HepG2 (cell line): ENCODE data around the gene ZBTB46. TPM values are rescaled to one million over a fixed set of nuclear protein-coding genes. Genes with fewer than 3 reads are reported as not detected.

Source experiments
- ATAD3A ChIP-seq: sonication (generic); formaldehyde crosslinking; IDR thresholded peaks from 2 replicates; pipeline ENCODE4 v1.4.0; 2020; ENCODE audit warnings: missing genetic modification reagents
- CHCHD3 ChIP-seq: sonication (generic); formaldehyde crosslinking; IDR thresholded peaks from 2 replicates; pipeline ENCODE4 v1.8.0; 2022; ENCODE audit warnings: mild to moderate bottlenecking, missing genetic modification reagents, moderate library complexity
- HOXA9 ChIP-seq: sonication (generic); formaldehyde crosslinking; IDR thresholded peaks from 2 replicates; pipeline ENCODE4 v1.8.1; 2022; ENCODE audit warnings: missing genetic modification reagents, mild to moderate bottlenecking, moderate library complexity, borderline replicate concordance
- MBNL3 ChIP-seq: fragments of 250-450 bp; sonication (Bioruptor Pico); conservative IDR thresholded peaks from 2 replicates; pipeline ENCODE4 v1.8.0; 2022; ENCODE audit warnings: mild to moderate bottlenecking, inconsistent platforms
- NONO ChIP-seq, 2 experiments: fragments of 450-650 bp in 1 of 2; sonication (generic) in 1 of 2; formaldehyde crosslinking in 1 of 2; IDR thresholded peaks in 1 of 2; conservative IDR thresholded peaks in 1 of 2; 2 replicates each; pipeline versions ENCODE4 v1.6.1 to v1.8.0; 2017 to 2022; ENCODE audit warnings: mild to moderate bottlenecking in 1 of 2, missing genetic modification reagents in 1 of 2, moderate library complexity in 1 of 2
- RCOR2 ChIP-seq: IDR thresholded peaks from 2 replicates; pipeline ENCODE4 v1.6.1; 2016; ENCODE audit warnings: missing biosample characterization, missing genetic modification reagents
- SMAD1 ChIP-seq: sonication (generic); formaldehyde crosslinking; IDR thresholded peaks from 2 replicates; pipeline ENCODE4 v1.4.0; 2020; ENCODE audit warnings: missing genetic modification reagents, low read depth, mild to moderate bottlenecking, borderline replicate concordance
- SNAPC4 ChIP-seq: sonication (generic); formaldehyde crosslinking; IDR thresholded peaks from 2 replicates; pipeline ENCODE4 v1.4.0; 2020; ENCODE audit warnings: mild to moderate bottlenecking, missing genetic modification reagents
- TBL1XR1 ChIP-seq: fragments of 150-350 bp; IDR thresholded peaks from 2 replicates; pipeline ENCODE4 v1.6.1; 2014; ENCODE audit warnings: borderline replicate concordance, low read length; ENCODE audit not compliant: partially characterized antibody
- ZBTB10 ChIP-seq: sonication (generic); formaldehyde crosslinking; IDR thresholded peaks from 2 replicates; pipeline ENCODE4 v1.4.0; 2020; ENCODE audit warnings: missing genetic modification reagents, borderline replicate concordance
- ZNF160 ChIP-seq: sonication (generic); formaldehyde crosslinking; IDR thresholded peaks from 2 replicates; pipeline ENCODE4 v1.8.0; 2022; ENCODE audit warnings: mild to moderate bottlenecking, inconsistent platforms, missing genetic modification reagents
- ZNF256 ChIP-seq: sonication (generic); formaldehyde crosslinking; conservative IDR thresholded peaks from 2 replicates; pipeline ENCODE4 v1.4.0; 2020; ENCODE audit warnings: missing genetic modification reagents
- ZNF597 ChIP-seq: sonication (generic); formaldehyde crosslinking; IDR thresholded peaks from 2 replicates; pipeline ENCODE4 v1.5.0; 2020; ENCODE audit warnings: missing genetic modification reagents
- ZNF710 ChIP-seq: sonication (generic); formaldehyde crosslinking; IDR thresholded peaks from 2 replicates; pipeline ENCODE4 v1.5.0; 2020; ENCODE audit warnings: mild to moderate bottlenecking, missing genetic modification reagents, borderline replicate concordance
- ZNF790 ChIP-seq: sonication (generic); formaldehyde crosslinking; IDR thresholded peaks from 2 replicates; pipeline ENCODE4 v1.8.0; 2022; ENCODE audit warnings: missing genetic modification reagents, mild to moderate bottlenecking, borderline replicate concordance
- polyA plus RNA-seq, 8 experiments: library from polyadenylated mRNA; depleted of rRNA in 3 of 8; stranded (reverse) in 7 of 8; unstranded in 1 of 8; fragments of >200 nt; fragmentation: Illumina TruSeq in 4 of 8; extraction: Trizol in 4 of 8; gene quantifications; 2 replicates each; pipeline versions ENCODE4 v1.2.1 to v1.2.3, GENCODE V29; 2011 to 2016; ENCODE audit warnings: low read depth in 4 of 8, missing spikeins in 1 of 8, mixed read lengths in 1 of 8; ENCODE audit not compliant: insufficient read depth in 1 of 8
- total RNA-seq, 5 experiments: library from RNA; depleted of rRNA; stranded (reverse); fragments of >200 nt; fragmentation: Illumina TruSeq; extraction: Trizol; gene quantifications; 2 replicates each; pipeline ENCODE4 v1.2.3, GENCODE V29; 2016; ENCODE audit warnings: low read depth in 1 of 5

The ZBTB46 gene
- total and polyA plus RNA-seq, 2 of the 13 experiments (the other 11 are each of a cell fraction or from before 2014, with no cell fraction given) = 1.6 to 13.5 TPM

GRCh38 chr20:63740627-63741353, 90.3 kb downstream of the ZBTB46 start (continued):
- TF ChIP-seq TBL1XR1 = peak; percentile 50
- TF ChIP-seq ATAD3A = no peak
- peak; percentile 86 for TF ChIP-seq CHCHD3 (CRISPR knock-in tag)
- peak; percentile 86; the same call in 1 of the 2 replicates for TF ChIP-seq ZNF710
- TF ChIP-seq ZNF597 = peak; percentile 97; the same call in 1 of the 2 replicates
- peak; percentile 85; the same call in 1 of the 2 replicates for TF ChIP-seq ZNF160 (CRISPR knock-in tag)
- no peak for TF ChIP-seq HOXA9 (CRISPR knock-in tag)
- peak; percentile 85 for TF ChIP-seq ZNF256 (CRISPR knock-in tag)
- TF ChIP-seq SMAD1 (CRISPR knock-in tag) = peak; percentile 83
- peak; percentile 91 for TF ChIP-seq SNAPC4 (CRISPR knock-in tag)
- TF ChIP-seq ZBTB10 (CRISPR knock-in tag) = peak; percentile 96
- no peak; the same call in 1 of the 2 replicates for TF ChIP-seq ZNF790 (CRISPR knock-in tag)
- no peak for TF ChIP-seq MBNL3
- no peak for TF ChIP-seq NONO (IDR thresholded peaks at IDR 0.05)
- TF ChIP-seq NONO (CRISPR knock-in tag; conservative IDR thresholded peaks at IDR 0.05) = peak; percentile 94
- TF ChIP-seq RCOR2 (CRISPR knock-in tag) = peak; percentile 65; the same call in 1 of the 2 replicates
